Measurements from ENCODE around the gene NKD2. TPM values are rescaled to one million over a fixed set of nuclear protein-coding genes. Genes with fewer than 3 reads are reported as not detected.

NKD2 gene
- total RNA-seq, 1 donor from 2014 or later = not detected

DNA sequence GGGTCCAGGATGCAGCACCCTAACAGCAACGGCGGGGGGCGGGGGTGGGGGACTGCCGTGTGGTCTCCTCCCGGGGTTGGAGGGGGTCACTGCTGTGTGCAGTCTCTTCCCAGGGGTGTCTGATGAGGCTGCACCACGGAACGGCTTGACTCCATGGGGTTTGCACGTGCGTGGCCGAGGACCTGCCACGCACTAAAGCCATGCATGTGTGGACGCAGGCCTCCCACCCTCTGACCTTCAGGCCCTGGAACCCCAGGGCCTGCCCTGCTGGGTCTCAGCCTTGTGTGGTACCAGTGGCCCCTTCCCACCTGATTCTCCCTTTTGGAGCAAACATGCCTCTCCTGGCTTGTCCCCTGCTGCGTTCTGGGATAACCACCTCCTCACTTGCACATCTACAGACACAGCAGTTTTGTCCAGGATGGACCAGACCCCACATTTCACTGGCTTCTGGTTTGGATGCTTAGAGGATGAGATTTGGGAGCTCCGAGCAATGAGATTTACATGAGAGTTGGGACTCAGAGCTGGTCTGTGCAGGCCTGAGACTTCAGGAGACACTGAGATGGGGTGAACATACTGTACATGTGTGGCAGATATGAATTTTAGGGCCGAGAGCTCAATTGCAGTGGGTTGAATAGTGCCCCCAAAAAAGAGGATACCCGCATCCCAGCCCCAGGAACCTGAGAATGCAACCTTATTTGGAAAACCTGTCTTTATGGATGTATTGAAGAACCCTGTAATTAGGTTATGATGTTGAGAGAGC lies 57.5 kb downstream of the NKD2 start:
- Mint-ChIP-seq H3K36me3 (ENCODE audit: unreplicated experiment) (no peaks in the 10 kb centered on the region), H3K27ac (ENCODE audit: unreplicated experiment) (no peak overlapping the region), H3K4me1 (ENCODE audit: unreplicated experiment) (no peaks in the 10 kb centered on the region), H3K9me3 (ENCODE audit: unreplicated experiment) (no peaks in the 10 kb centered on the region), H3K27me3 (ENCODE audit: unreplicated experiment) (no peaks in the 10 kb centered on the region), H3K4me3 (ENCODE audit: unreplicated experiment) (no peak overlapping the region)
- no peak for DNase-seq (ENCODE audit: extremely low spot score, unreplicated experiment)
- TF ChIP-seq, protein P1, sequence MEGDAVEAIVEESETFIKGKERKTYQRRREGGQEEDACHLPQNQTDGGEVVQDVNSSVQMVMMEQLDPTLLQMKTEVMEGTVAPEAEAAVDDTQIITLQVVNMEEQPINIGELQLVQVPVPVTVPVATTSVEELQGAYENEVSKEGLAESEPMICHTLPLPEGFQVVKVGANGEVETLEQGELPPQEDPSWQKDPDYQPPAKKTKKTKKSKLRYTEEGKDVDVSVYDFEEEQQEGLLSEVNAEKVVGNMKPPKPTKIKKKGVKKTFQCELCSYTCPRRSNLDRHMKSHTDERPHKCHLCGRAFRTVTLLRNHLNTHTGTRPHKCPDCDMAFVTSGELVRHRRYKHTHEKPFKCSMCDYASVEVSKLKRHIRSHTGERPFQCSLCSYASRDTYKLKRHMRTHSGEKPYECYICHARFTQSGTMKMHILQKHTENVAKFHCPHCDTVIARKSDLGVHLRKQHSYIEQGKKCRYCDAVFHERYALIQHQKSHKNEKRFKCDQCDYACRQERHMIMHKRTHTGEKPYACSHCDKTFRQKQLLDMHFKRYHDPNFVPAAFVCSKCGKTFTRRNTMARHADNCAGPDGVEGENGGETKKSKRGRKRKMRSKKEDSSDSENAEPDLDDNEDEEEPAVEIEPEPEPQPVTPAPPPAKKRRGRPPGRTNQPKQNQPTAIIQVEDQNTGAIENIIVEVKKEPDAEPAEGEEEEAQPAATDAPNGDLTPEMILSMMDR (IDR thresholded peaks at IDR 0.05) = no peak

DNA sequence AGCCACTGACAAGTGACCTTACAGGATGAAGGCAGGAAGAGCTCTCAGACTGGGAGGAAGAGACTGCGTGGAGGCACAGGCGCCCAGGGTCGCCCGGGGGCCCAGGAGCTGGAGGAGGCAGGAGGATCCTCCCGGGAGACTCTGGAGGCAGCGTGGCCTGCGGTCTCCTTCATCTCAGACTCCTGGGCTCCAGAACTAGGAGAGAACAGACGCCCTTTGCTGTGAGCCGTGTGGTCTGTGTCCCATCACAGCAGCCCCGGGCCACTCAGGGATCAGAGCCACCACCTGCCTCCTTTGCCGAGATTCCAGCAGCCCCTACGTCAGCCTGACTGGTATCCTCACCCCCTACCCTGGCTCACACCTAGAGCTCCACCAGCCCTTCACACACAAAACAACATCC lies 58.1 kb downstream of the NKD2 start:
- Mint-ChIP-seq H3K9me3 (ENCODE audit: unreplicated experiment) (no peaks in the 10 kb centered on the region), H3K4me3 (ENCODE audit: unreplicated experiment) (no peak overlapping the region), H3K27ac (ENCODE audit: unreplicated experiment) (no peak overlapping the region), H3K4me1 (ENCODE audit: unreplicated experiment) (no peaks in the 10 kb centered on the region), H3K36me3 (ENCODE audit: unreplicated experiment) (no peaks in the 10 kb centered on the region), H3K27me3 (ENCODE audit: unreplicated experiment) (no peaks in the 10 kb centered on the region)
- no peak for DNase-seq (ENCODE audit: extremely low spot score, unreplicated experiment)
- TF ChIP-seq, protein P1 (IDR thresholded peaks at IDR 0.05) = no peak

DNA sequence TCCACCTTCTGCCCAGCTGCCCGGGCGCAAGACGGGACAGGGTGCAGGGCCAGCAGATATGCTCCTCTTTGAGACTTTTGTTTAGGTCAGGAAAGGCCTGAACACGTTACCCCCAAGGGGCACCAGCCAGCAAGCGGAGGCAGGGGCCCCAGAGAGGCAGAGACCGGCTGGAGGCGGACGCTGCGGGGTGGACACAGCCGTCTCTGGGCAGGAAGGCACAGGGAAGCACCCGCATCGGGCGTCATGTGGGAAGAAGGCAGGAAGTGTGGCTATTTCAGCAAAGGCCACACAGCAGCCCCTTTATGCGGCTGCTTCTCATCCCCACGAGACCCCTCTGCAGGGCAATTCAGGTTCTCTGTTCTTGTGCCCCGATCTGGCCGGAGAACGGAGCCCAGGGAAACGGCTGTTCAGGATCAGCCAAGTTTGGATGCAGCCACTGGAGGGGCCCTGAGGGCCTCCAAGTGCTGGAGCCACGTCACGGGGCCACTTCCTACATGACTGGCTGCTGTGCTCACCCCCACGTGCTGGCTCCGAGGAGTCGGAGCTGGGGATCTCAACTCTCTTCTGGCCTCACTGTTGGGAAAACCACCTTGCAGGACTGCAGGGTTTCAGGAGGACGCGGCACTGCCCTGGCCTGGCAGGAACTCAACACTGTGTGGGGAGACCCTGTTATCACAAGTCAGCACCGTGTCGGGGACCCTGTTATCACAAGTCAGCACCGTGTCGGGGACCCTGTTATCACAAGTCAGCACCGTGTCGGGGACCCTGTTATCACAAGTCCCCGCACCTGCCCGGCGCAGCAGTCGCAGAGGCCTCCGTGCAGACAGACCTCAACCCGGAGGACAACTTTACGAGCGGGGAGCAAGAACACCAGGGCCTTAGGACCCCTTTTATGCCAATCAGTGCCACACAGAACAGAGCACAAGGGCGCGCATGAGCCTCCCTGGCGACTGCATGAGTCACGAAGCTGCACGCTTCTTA lies 58.8 kb downstream of the NKD2 start:
- DNase-seq (ENCODE audit: extremely low spot score, unreplicated experiment) = no peak
- Mint-ChIP-seq H3K4me1 (ENCODE audit: unreplicated experiment) (no peaks in the 10 kb centered on the region), H3K27ac (ENCODE audit: unreplicated experiment) (no peak overlapping the region), H3K27me3 (ENCODE audit: unreplicated experiment) (no peaks in the 10 kb centered on the region), H3K4me3 (ENCODE audit: unreplicated experiment) (no peak overlapping the region), H3K36me3 (ENCODE audit: unreplicated experiment) (no peaks in the 10 kb centered on the region), H3K9me3 (ENCODE audit: unreplicated experiment) (no peaks in the 10 kb centered on the region)
- TF ChIP-seq, protein P1 (IDR thresholded peaks at IDR 0.05) = no peak

DNA sequence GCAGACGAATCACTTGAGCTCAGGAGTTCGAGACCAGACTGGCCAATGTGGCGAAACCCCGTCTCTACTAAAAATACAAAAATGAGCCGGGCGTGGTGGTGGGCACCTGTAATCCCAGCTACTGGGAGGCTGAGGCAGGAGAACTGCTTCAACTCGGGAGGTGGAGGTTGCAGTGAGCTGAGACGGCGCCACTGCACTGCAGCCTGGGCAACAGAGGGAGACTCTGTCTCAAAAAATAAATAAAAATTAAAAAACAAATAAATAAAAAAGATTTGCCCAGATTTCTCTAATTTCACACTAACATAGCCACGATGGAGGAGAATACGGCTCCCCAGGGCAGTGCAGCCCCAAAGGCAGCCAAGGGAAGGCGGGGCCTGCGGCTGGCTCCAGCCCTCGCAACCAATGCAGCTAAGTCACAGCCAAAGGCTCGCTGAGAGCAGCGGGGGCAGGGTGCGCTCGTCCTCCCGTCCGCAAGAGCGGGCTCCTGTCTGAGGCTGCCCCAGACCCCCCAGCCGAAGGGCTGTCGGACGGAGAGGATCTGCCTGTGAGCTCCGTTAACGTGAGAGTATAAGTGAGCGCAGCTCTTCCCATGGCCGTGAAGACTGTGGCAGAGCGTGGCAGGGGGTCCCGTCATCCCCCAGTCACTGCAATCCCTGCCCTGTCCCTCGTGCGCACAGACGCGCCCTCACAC lies 59.7 kb downstream of the NKD2 start:
- Mint-ChIP-seq H3K27me3 (ENCODE audit: unreplicated experiment) (no peaks in the 10 kb centered on the region), H3K27ac (ENCODE audit: unreplicated experiment) (no peak overlapping the region), H3K9me3 (ENCODE audit: unreplicated experiment) (no peaks in the 10 kb centered on the region), H3K4me1 (ENCODE audit: unreplicated experiment) (no peaks in the 10 kb centered on the region), H3K36me3 (ENCODE audit: unreplicated experiment) (no peaks in the 10 kb centered on the region), H3K4me3 (ENCODE audit: unreplicated experiment) (no peak overlapping the region)
- TF ChIP-seq, protein P1 (IDR thresholded peaks at IDR 0.05) = no peak
- DNase-seq (ENCODE audit: extremely low spot score, unreplicated experiment) = no peak

All from osteocyte (in vitro differentiated cells).